ENCODE results near the gene NTSR1. TPM values are rescaled to one million over a fixed set of nuclear protein-coding genes. Genes with fewer than 3 reads are reported as not detected.

Gene NTSR1
- total and polyA plus RNA-seq, 2 of the 13 experiments (the other 11 are each of a cell fraction or from before 2014, with no cell fraction given) = 0.09 to 0.12 TPM

- TF ChIP-seq HMGXB4 (CRISPR knock-in tag; IDR thresholded peaks at IDR 0.05; ENCODE audit: borderline replicate concordance in 1 of 2, low read depth in 1 of 2) (0 out of 4 replicates have a peak, but pooled peaks of 1 of the 2 experiments have one; percentile 27), ZNF777 (CRISPR knock-in tag; IDR thresholded peaks at IDR 0.05) (no peak), ZNF746 (CRISPR knock-in tag; IDR thresholded peaks at IDR 0.05) (0 out of 2 replicates have a peak, but pooled peaks have one; percentile 26), ZFP90 (CRISPR knock-in tag; IDR thresholded peaks at IDR 0.05; ENCODE audit: borderline replicate concordance) (0 out of 2 replicates have a peak, but pooled peaks have one; percentile 78), MEIS2 (CRISPR knock-in tag; IDR thresholded peaks at IDR 0.05) (peak; percentile 69; the same call in 1 of the 2 replicates), ZNF614 (CRISPR knock-in tag; IDR thresholded peaks at IDR 0.05; ENCODE audit: borderline replicate concordance) (peak; percentile 31; the same call in 1 of the 2 replicates), ZBTB2 (CRISPR knock-in tag; IDR thresholded peaks at IDR 0.05; ENCODE audit: low read depth) (0 out of 2 replicates have a peak, but pooled peaks have one; percentile 25), ZNF326 (CRISPR knock-in tag; IDR thresholded peaks at IDR 0.05; ENCODE audit: borderline replicate concordance) (no peak), MED13 (CRISPR knock-in tag; IDR thresholded peaks at IDR 0.05) (peak; percentile 30; the same call in 1 of the 2 replicates), NFAT5 (CRISPR knock-in tag; IDR thresholded peaks at IDR 0.05) (peak; percentile 48; the same call in 1 of the 2 replicates), TRAFD1 (CRISPR knock-in tag; IDR thresholded peaks at IDR 0.05; ENCODE audit: borderline replicate concordance) (peak; percentile 91; the same call in 1 of the 2 replicates)
Observed at GRCh38 chr20:62793757-62794006, 85.0 kb downstream of the NTSR1 start (continued).
